Stimulated activated naive B cell treated with anti-CD40 and anti-IgM and Interleukin-4, amounts not matched to agents 10 μg/mL and 1 μg/mL and 100 μg/mL, for 72 hours (primary cell): ENCODE measurements around the gene IFI27L1.

ENCODE experiments used
- ATAC-seq, 2 donors: fragments of 150-1000 bp; cut with Tn5 transposase; replicated peaks; 2 replicates each; pipeline ENCODE4 v1.10.0; 2021; ENCODE audit warnings: moderate library complexity in 1 of 2
- DNase-seq: peaks from one replicate; pipeline ENCODE4 v3.0.0; 2021
- H3K27ac Mint-ChIP-seq: one replicate; pipeline ENCODE4 v1.8.0; 2022; ENCODE audit warnings: mild to moderate bottlenecking, mixed read lengths
- H3K27me3 Mint-ChIP-seq, 2 donors: one replicate each; pipeline ENCODE4 v1.8.0; 2022; ENCODE audit warnings: mixed read lengths in 2 of 2
- H3K36me3 Mint-ChIP-seq, 2 donors: one replicate each; pipeline ENCODE4 v1.8.0; 2022; ENCODE audit warnings: mixed read lengths in 2 of 2, mild to moderate bottlenecking in 1 of 2
- H3K4me1 Mint-ChIP-seq, 2 donors: one replicate each; pipeline ENCODE4 v1.8.0; 2022; ENCODE audit warnings: mixed read lengths in 2 of 2, mild to moderate bottlenecking in 1 of 2
- H3K4me3 Mint-ChIP-seq, 2 donors: one replicate each; pipeline ENCODE4 v1.8.0; 2022; ENCODE audit warnings: mild to moderate bottlenecking in 2 of 2, mixed read lengths in 2 of 2, moderate library complexity in 1 of 2
- H3K9me3 Mint-ChIP-seq, 2 donors: one replicate each; pipeline ENCODE4 v1.8.0; 2022; ENCODE audit warnings: mixed read lengths in 2 of 2, mild to moderate bottlenecking in 1 of 2

Gene IFI27L1

GRCh38 chr14:94109915-94110250 lies 28.8 kb downstream of the IFI27L1 start:
- peaks cover 2 to 3% of the 10 kb centered on the region in 2 donors for H3K36me3 Mint-ChIP-seq

GRCh38 chr14:94110552-94111181 lies 29.6 kb downstream of the IFI27L1 start, which contains the start of gene IFI27:
TSS of gene IFI27 (plus strand) at chr14:94110736.
- no peak within 1 kb of the TSS for H3K4me3 Mint-ChIP-seq
- H3K9me3 Mint-ChIP-seq, result peaks cover 0 to 2% of the 10 kb centered on the region in 2 donors
- peaks cover 2 to 3% of the 10 kb centered on the region in 2 donors for H3K36me3 Mint-ChIP-seq
- H3K4me1 Mint-ChIP-seq, result no peaks in the 10 kb centered on the region
- no peak within 1 kb of the TSS for H3K27ac Mint-ChIP-seq
- ATAC-seq, result no peak
- no peak for DNase-seq
- peaks cover 12 to 34% of the 10 kb centered on the region in 2 donors for H3K27me3 Mint-ChIP-seq

More at GRCh38 chr14:94109915-94110250, 28.8 kb downstream of the IFI27L1 start:
- Mint-ChIP-seq H3K9me3 (peaks cover 0 to 2% of the 10 kb centered on the region in 2 donors), H3K27ac (no peak overlapping the region), H3K4me3 (no peak overlapping the region), H3K27me3 (peaks cover 11 to 26% of the 10 kb centered on the region in 2 donors), H3K4me1 (no peaks in the 10 kb centered on the region)
- no peak for ATAC-seq
- no peak for DNase-seq

- no peak for ATAC-seq
- no peak for DNase-seq
- Mint-ChIP-seq H3K4me1 (no peaks in the 10 kb centered on the region), H3K9me3 (peaks cover 0 to 2% of the 10 kb centered on the region in 2 donors), H3K27me3 (peaks cover 20 to 42% of the 10 kb centered on the region in 2 donors), H3K36me3 (peaks cover 2 to 3% of the 10 kb centered on the region in 2 donors), H3K4me3 (no peak overlapping the region), H3K27ac (no peak overlapping the region)
These were observed 30.4 kb downstream of the IFI27L1 start for GRCh38 chr14:94111276-94112095.

GRCh38 chr14:94112513-94113063 lies 31.5 kb downstream of the IFI27L1 start:
- H3K9me3 Mint-ChIP-seq, result peaks cover 0 to 2% of the 10 kb centered on the region in 2 donors
- ATAC-seq (no peak), DNase-seq (no peak)
- H3K4me3 Mint-ChIP-seq, result no peak overlapping the region
- no peak overlapping the region for H3K27ac Mint-ChIP-seq
- H3K36me3 Mint-ChIP-seq, result peaks cover 2 to 3% of the 10 kb centered on the region in 2 donors
- peaks cover 28 to 53% of the 10 kb centered on the region in 2 donors for H3K27me3 Mint-ChIP-seq
- no peaks in the 10 kb centered on the region for H3K4me1 Mint-ChIP-seq

- peaks cover 0 to under 1% of the 10 kb centered on the region in 2 donors for H3K36me3 Mint-ChIP-seq
- no peak for DNase-seq
- peaks cover 33 to 58% of the 10 kb centered on the region in 2 donors for H3K27me3 Mint-ChIP-seq
- no peaks in the 10 kb centered on the region for H3K9me3 Mint-ChIP-seq
- no peaks in the 10 kb centered on the region for H3K4me1 Mint-ChIP-seq
- H3K27ac Mint-ChIP-seq, result no peak overlapping the region
- ATAC-seq, result no peak
- no peak overlapping the region for H3K4me3 Mint-ChIP-seq
These were observed 32.0 kb downstream of the IFI27L1 start for GRCh38 chr14:94113073-94113472.

GRCh38 chr14:94113490-94113889 lies 32.4 kb downstream of the IFI27L1 start:
- Mint-ChIP-seq H3K27ac (no peak overlapping the region), H3K27me3 (peaks cover 33 to 60% of the 10 kb centered on the region in 2 donors)

GRCh38 chr14:94113908-94114588 lies 32.9 kb downstream of the IFI27L1 start:
- Mint-ChIP-seq H3K4me1 (no peaks in the 10 kb centered on the region), H3K4me3 (no peak overlapping the region), H3K27me3 (peaks cover 33 to 60% of the 10 kb centered on the region in 2 donors), H3K27ac (no peak overlapping the region), H3K9me3 (no peaks in the 10 kb centered on the region), H3K36me3 (no peaks in the 10 kb centered on the region)
- no peak for ATAC-seq
- DNase-seq, result no peak

More at GRCh38 chr14:94113490-94113889, 32.4 kb downstream of the IFI27L1 start:
- Mint-ChIP-seq H3K36me3 (no peaks in the 10 kb centered on the region), H3K4me3 (no peak overlapping the region), H3K9me3 (no peaks in the 10 kb centered on the region), H3K4me1 (no peaks in the 10 kb centered on the region)
- no peak for DNase-seq
- no peak for ATAC-seq

- Mint-ChIP-seq H3K9me3 (peaks cover 3 to 4% of the 10 kb centered on the region in 2 donors), H3K27ac (no peak overlapping the region), H3K27me3 (peaks cover 36 to 64% of the 10 kb centered on the region in 2 donors), H3K4me3 (no peak overlapping the region), H3K4me1 (no peaks in the 10 kb centered on the region), H3K36me3 (peaks cover 2 to 3% of the 10 kb centered on the region in 2 donors)
- DNase-seq (no peak), ATAC-seq (no peak)
These were observed 33.5 kb downstream of the IFI27L1 start for GRCh38 chr14:94114589-94115057.

- peaks cover 5 to 9% of the 10 kb centered on the region in 2 donors for H3K9me3 Mint-ChIP-seq
- DNase-seq (no peak), ATAC-seq (no peak)
- H3K36me3 Mint-ChIP-seq, result peaks cover 2 to 3% of the 10 kb centered on the region in 2 donors
- no peak overlapping the region for H3K27ac Mint-ChIP-seq
- no peak overlapping the region for H3K4me3 Mint-ChIP-seq
- peaks cover 37 to 65% of the 10 kb centered on the region in 2 donors for H3K27me3 Mint-ChIP-seq
- H3K4me1 Mint-ChIP-seq, result no peaks in the 10 kb centered on the region
These were observed 34.0 kb downstream of the IFI27L1 start for GRCh38 chr14:94115058-94115591.

GRCh38 chr14:94115631-94116030 lies 34.5 kb downstream of the IFI27L1 start:
- peaks cover 39 to 68% of the 10 kb centered on the region in 2 donors for H3K27me3 Mint-ChIP-seq
- no peak for DNase-seq
- ATAC-seq, result no peak
- H3K4me3 Mint-ChIP-seq, result no peak overlapping the region
- peaks cover 4 to 6% of the 10 kb centered on the region in 2 donors for H3K36me3 Mint-ChIP-seq
- H3K27ac Mint-ChIP-seq, result no peak overlapping the region
- peaks cover 8 to 12% of the 10 kb centered on the region in 2 donors for H3K9me3 Mint-ChIP-seq
- H3K4me1 Mint-ChIP-seq, result no peaks in the 10 kb centered on the region

- H3K4me3 Mint-ChIP-seq, result no peak overlapping the region
- no peaks in the 10 kb centered on the region for H3K4me1 Mint-ChIP-seq
- no peak overlapping the region for H3K27ac Mint-ChIP-seq
- no peak for ATAC-seq
- H3K27me3 Mint-ChIP-seq, result peaks cover 47 to 78% of the 10 kb centered on the region in 2 donors
- H3K36me3 Mint-ChIP-seq, result peaks cover 7 to 10% of the 10 kb centered on the region in 2 donors
- H3K9me3 Mint-ChIP-seq, result peaks cover 11 to 16% of the 10 kb centered on the region in 2 donors
- DNase-seq, result no peak
These were observed 35.6 kb downstream of the IFI27L1 start for GRCh38 chr14:94116701-94117100.

- Mint-ChIP-seq H3K4me3 (no peak overlapping the region), H3K27me3 (peaks cover 47 to 77% of the 10 kb centered on the region in 2 donors), H3K36me3 (peaks cover 12 to 13% of the 10 kb centered on the region in 2 donors), H3K4me1 (no peaks in the 10 kb centered on the region), H3K27ac (no peak overlapping the region), H3K9me3 (peaks cover 14 to 19% of the 10 kb centered on the region in 2 donors)
- DNase-seq (no peak), ATAC-seq (no peak)
These were observed 36.7 kb downstream of the IFI27L1 start for GRCh38 chr14:94117856-94118255.

- Mint-ChIP-seq H3K4me1 (no peaks in the 10 kb centered on the region), H3K9me3 (peaks cover 14 to 19% of the 10 kb centered on the region in 2 donors), H3K36me3 (peaks cover 12 to 18% of the 10 kb centered on the region in 2 donors), H3K4me3 (no peak overlapping the region), H3K27ac (no peak overlapping the region), H3K27me3 (peaks cover 44 to 71% of the 10 kb centered on the region in 2 donors)
- DNase-seq (no peak), ATAC-seq (no peak)
These were observed 38.0 kb downstream of the IFI27L1 start for GRCh38 chr14:94119071-94119470.
